ENCODE results near the gene OPCML.

GRCh38 chr11:132365650-132366049 is 1166.7 kb downstream of the OPCML start:
- TF ChIP-seq CTCF (IDR thresholded peaks at IDR 0.05) = no peak
- no peak for TF ChIP-seq POLR2A (IDR thresholded peaks at IDR 0.05)
